DOHH2 (cell line): Measurements from ENCODE around the gene SLC4A1.

Source experiments
- H3F3A ChIP-seq: fragments of 200-600 bp; sonication (generic), shearing (Covaris generic); 2 replicates; pipeline ENCODE4 v1.6.0; 2016; ENCODE audit warnings: antibody characterized with exemption, mild to moderate bottlenecking; ENCODE audit not compliant: control insufficient read depth, insufficient read depth
- H3K27ac ChIP-seq: fragments of 200-600 bp; sonication (generic); 2 replicates; pipeline ENCODE4 v1.5.1; 2014; ENCODE audit warnings: low read depth, mild to moderate bottlenecking, low read length, moderate library complexity
- H3K27me3 ChIP-seq: fragments of 200-600 bp; sonication (generic); 2 replicates; pipeline ENCODE4 v1.6.1; 2014; ENCODE audit warnings: mild to moderate bottlenecking, low read length, mixed read lengths; ENCODE audit not compliant: control insufficient read depth
- H3K36me3 ChIP-seq: fragments of 200-600 bp; sonication (generic); 2 replicates; pipeline ENCODE4 v1.6.1; 2014; ENCODE audit warnings: mild to moderate bottlenecking, low read length, moderate library complexity, mixed read lengths; ENCODE audit not compliant: control insufficient read depth
- H3K4me1 ChIP-seq: fragments of 200-600 bp; sonication (generic); 2 replicates; pipeline ENCODE4 v1.6.1; 2014; ENCODE audit warnings: mild to moderate bottlenecking, low read length, mixed read lengths; ENCODE audit not compliant: control insufficient read depth
- H3K4me2 ChIP-seq: fragments of 200-600 bp; sonication (generic); 2 replicates; pipeline ENCODE4 v1.6.0; 2014; ENCODE audit warnings: mild to moderate bottlenecking, low read length, moderate library complexity
- H3K4me3 ChIP-seq: fragments of 200-600 bp; sonication (generic); 2 replicates; pipeline ENCODE4 v1.5.1; 2014; ENCODE audit warnings: mild to moderate bottlenecking, low read length, mixed read lengths
- H3K79me2 ChIP-seq: fragments of 200-600 bp; sonication (generic); 2 replicates; pipeline ENCODE4 v1.6.1; 2014; ENCODE audit warnings: mild to moderate bottlenecking, low read length, mixed read lengths; ENCODE audit not compliant: control insufficient read depth
- H3K9me2 ChIP-seq: fragments of 200-600 bp; sonication (generic); replicated peaks from 2 replicates; pipeline ENCODE4 v1.6.1; 2014; ENCODE audit warnings: mild to moderate bottlenecking, low read length, mixed read lengths; ENCODE audit not compliant: control insufficient read depth
- H3K9me3 ChIP-seq: fragments of 200-600 bp; sonication (generic); 2 replicates; pipeline ENCODE4 v1.6.1; 2014; ENCODE audit warnings: antibody characterized with exemption, low read length, mixed read lengths; ENCODE audit not compliant: control insufficient read depth, insufficient read depth
- H4K20me1 ChIP-seq: fragments of 200-600 bp; sonication (generic); 2 replicates; pipeline ENCODE4 v1.6.0; 2014; ENCODE audit warnings: low read depth, mild to moderate bottlenecking, antibody characterized with exemption, low read length, moderate library complexity; ENCODE audit not compliant: control insufficient read depth, insufficient read depth
- CTCF ChIP-seq: fragments of 200-600 bp; sonication (generic); IDR thresholded peaks from one replicate; pipeline ENCODE4 v1.5.1; 2014; ENCODE audit warnings: antibody characterized with exemption, mild to moderate bottlenecking, low read depth, low read length; ENCODE audit not compliant: poor library complexity, severe bottlenecking
- EZH2phosphoT487 ChIP-seq: fragments of 200-600 bp; sonication (generic); IDR thresholded peaks from 2 replicates; pipeline ENCODE4 v1.6.1; 2017; ENCODE audit warnings: borderline replicate concordance, mild to moderate bottlenecking, antibody characterized with exemption, low read length, moderate library complexity, mixed read lengths

SLC4A1 gene

GRCh38 chr17:44255915-44256314 lies 12.0 kb downstream of the SLC4A1 start:
- Histone ChIP-seq H3K9me2 (no peaks in the 10 kb centered on the region), H3K4me2 (no peak overlapping the region), H3K27ac (no peak overlapping the region), H3K4me3 (no peak overlapping the region), H3K36me3 (no peaks in the 10 kb centered on the region), H3K4me1 (no peaks in the 10 kb centered on the region), H3K9me3 (no peaks in the 10 kb centered on the region), H4K20me1 (no peaks in the 10 kb centered on the region), H3F3A (no peaks in the 10 kb centered on the region), H3K27me3 (peaks cover 8% of the 10 kb centered on the region; the same call in 1 of the 2 replicates), H3K79me2 (no peaks in the 10 kb centered on the region)
- TF ChIP-seq CTCF (no peak), EZH2phosphoT487 (no peak)

GRCh38 chr17:44254361-44255095 lies 13.4 kb downstream of the SLC4A1 start:
- H3K4me1 ChIP-seq: peaks cover 2% of the 10 kb centered on the region
- no peaks in the 10 kb centered on the region for H3K79me2 ChIP-seq
- H3K4me3 ChIP-seq: no peak overlapping the region
- no peak overlapping the region for H3K4me2 ChIP-seq
- no peaks in the 10 kb centered on the region for H3F3A ChIP-seq
- H4K20me1 ChIP-seq: no peaks in the 10 kb centered on the region
- H3K9me2 ChIP-seq: no peaks in the 10 kb centered on the region
- H3K36me3 ChIP-seq: no peaks in the 10 kb centered on the region
- peaks cover 8% of the 10 kb centered on the region; the same call in 1 of the 2 replicates for H3K27me3 ChIP-seq
- no peak overlapping the region for H3K27ac ChIP-seq
- H3K9me3 ChIP-seq: no peaks in the 10 kb centered on the region
- no peak for TF ChIP-seq CTCF
- TF ChIP-seq EZH2phosphoT487: no peak

GRCh38 chr17:44253006-44253405 lies 14.9 kb downstream of the SLC4A1 start:
- Histone ChIP-seq H3K4me3 (no peak overlapping the region), H3K27me3 (peaks cover 8% of the 10 kb centered on the region; the same call in 1 of the 2 replicates), H3K4me2 (no peak overlapping the region), H3K4me1 (peaks cover 17% of the 10 kb centered on the region), H3K27ac (no peak overlapping the region), H3K9me3 (no peaks in the 10 kb centered on the region), H3K9me2 (no peaks in the 10 kb centered on the region), H3K36me3 (no peaks in the 10 kb centered on the region), H4K20me1 (no peaks in the 10 kb centered on the region), H3F3A (peaks cover 3% of the 10 kb centered on the region), H3K79me2 (no peaks in the 10 kb centered on the region)
- TF ChIP-seq EZH2phosphoT487 (no peak), CTCF (no peak)
